ENCODE results near the gene ARHGAP22.

The ARHGAP22 gene

DNA sequence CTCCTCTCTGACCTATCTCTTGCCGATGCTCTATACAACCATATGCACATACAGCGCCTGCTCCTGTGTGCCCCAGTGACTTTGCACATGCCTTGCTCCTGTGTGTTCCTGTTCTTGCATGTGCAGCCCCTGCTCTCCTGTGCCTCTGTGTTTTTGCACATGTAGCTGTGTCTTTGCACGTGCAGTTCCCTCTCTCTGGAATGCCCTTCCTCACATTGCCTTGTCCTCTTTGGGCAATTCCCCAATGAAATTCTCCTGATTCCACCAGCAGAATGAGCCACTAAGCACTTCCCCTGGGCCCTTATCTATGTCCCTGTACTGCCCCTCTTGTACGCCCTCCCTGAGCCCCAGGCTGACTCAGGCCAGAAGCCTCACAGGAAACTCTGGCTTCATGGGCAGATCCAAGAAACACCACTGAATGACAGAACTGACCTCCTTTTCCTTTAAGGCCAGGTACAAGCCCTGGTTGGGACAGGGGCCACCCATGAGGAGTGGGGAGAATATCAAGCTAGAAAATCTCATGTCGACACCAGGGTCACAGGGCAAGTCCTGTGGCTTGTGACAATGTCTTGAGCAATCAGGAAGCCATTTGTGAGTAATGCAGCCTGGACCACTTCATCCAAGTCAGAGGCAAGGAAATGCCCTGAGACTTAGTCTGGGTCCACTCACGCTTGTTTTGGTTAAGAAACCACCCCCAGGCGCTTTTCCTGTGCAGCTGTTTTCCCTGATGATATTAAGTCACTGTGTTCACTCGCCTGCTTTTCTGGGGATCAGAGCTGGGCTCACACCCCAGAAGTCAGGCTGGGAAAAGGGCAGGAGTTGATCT lies 1.9 kb upstream of the ARHGAP22 start:
- DNase-seq, result peak; percentile 55 to 71

DNA sequence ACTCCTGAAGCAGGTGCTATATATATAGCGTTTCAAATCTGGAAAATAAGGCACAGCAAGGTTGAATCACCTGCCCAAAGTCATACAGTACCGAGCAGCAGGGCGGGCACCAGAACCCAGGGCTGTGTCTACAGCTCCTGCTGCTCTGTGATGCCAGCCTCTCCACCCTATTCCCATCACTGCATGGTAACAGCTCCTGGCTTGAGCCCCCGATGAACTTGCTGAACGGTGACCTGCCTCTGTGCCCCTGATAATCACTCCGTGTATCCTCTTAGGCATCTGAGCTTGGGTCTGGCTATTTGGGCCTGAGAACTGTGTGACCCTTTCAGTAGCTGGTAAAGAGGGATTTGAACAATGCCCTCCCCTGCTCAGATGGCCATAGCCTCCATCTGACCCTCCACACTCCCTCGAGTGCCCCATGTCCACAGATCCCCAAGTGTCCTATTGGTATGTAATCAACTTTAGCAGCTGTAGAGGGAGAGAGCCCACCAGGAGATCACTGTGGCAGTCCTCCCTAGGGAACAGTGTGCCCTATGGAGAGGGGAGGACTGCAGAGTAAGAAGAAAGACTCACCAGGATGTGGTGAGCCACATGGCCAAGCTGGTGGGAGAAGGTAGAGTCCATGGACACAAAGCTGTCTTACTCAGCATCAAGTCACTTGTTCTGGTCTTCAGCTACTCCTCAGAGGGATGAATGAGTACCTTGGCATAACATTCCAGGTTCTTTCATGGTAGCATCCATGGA lies 1.1 kb upstream of the ARHGAP22 start:
- DNase-seq, result no peak

DNA sequence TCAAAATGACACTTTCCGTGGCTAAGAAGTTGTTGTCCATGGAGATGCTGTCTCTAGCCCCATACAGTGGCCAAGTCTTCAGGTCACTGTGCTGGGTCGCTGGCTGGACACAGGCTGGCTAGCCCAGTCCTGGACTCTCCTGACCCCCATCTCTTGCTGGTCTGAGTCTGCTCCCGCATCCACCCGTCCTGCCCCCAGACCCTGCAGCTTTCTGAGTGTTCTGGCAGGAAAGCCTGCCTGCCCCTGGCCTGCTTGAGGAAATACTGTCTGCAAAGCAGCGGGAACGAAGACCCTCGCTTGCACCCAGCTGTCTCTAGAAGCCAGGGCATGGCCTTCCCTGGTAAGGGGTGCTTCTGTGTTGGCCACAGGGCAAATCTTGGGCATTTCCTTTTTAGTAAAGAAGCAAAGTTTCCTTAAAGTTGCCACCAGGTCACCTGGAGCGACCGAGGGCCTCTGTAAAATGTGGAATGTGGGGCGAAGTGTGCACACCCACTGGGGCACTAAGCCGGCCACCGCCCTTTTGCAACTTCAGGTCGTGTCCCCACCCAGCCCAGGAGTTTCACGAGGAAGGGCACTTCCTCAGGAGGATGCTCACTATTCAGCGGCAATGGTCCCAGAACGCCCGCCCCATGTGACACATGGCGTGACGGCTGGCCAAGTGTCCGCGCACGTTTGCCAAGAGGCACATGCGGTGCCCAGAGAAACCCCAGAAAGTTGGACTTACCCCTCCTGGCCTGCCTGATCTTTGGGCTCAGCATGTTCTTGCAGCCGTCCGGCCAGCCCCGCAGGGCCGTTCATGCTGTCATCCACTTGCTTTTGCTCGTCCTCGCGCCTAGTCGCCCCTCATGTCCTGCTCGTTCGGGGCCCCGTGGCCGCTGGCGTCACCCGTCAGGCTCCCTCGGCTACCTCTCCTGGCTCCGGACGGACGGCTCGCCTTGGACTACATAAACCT lies 558 bp downstream of the ARHGAP22 start:
- DNase-seq, result no peak

DNA sequence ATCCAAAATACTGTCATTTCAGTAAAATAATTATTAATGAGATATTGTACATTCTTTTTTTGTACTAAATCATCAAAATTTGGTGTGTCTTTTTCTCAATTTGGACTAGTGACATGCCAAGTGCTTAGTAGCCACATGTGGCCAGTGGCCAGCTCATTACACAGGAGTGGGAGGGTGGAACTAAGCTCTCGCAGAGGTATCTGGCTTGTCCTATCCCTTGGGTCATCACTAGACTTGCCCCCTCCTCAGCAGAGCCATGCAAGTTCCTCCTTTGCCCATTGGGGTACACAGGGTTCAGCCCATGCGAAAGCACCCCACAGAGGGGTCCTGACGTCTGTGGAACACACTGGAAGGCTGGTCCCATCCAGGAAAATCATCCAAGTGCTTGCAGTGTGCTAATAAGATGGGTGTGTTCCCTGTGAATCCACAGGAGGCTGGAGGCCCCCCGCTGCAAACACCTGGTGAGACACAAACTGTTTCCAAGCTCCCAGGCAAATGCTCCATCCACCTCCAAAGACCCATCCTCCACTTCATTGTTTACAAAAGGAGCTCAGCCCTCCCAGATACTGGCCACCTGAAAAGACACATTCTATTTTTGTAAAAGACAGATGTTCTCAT lies 1.3 kb downstream of the ARHGAP22 start:
- DNase-seq, result no peak

DNA sequence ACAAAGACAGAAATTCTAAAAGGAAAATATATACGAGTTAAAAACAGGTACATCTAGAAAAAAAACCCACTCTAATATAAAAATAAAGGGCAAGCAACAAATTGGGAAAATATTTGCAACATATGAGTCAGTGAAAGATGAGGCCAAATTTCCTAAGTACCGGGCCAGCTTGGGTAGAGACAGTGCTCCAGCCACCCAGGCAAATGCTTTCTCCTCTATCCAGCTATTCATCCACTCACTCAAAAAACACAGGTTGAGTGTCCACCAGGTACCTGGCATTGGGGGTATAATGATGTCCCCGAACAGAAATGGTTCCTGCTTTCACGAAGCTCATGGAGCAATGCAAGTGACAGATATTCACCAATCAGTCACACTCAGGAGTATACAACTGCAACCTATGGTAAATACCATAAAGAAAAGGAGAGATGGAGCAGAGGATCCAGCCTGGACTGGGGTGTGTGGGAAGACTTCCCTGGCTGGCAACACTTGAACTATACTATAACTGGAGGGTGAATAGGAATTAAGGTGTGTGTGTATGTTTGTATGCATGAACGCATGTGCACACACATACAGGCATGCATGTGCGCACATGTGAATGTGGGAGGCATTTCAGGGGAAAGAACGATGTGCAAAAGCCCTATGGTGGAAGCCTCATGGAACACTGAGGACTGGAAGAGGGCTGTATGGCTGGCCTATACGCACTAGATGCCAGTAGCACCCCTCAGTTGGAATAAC lies 2.3 kb downstream of the ARHGAP22 start:
- DNase-seq, result no peak

DNA sequence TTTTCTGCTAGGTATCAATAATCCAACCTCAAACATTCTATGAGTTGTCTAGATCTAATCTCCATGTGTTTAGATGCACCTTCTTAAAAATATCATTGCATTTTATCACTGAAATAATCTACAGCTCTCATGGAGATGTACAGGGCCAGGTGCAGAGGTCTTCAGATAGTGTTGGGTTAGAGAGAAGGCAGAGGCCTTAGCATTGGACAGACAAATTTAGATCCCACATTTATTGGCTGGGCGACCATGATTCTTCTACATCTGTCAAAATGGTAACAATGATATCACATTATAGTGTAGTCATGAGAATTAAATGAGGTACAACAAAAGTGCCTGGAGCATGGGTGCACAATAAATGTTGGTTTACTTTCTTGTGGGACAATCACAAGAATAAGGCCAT lies 3.1 kb downstream of the ARHGAP22 start:
- DNase-seq, result no peak

DNA sequence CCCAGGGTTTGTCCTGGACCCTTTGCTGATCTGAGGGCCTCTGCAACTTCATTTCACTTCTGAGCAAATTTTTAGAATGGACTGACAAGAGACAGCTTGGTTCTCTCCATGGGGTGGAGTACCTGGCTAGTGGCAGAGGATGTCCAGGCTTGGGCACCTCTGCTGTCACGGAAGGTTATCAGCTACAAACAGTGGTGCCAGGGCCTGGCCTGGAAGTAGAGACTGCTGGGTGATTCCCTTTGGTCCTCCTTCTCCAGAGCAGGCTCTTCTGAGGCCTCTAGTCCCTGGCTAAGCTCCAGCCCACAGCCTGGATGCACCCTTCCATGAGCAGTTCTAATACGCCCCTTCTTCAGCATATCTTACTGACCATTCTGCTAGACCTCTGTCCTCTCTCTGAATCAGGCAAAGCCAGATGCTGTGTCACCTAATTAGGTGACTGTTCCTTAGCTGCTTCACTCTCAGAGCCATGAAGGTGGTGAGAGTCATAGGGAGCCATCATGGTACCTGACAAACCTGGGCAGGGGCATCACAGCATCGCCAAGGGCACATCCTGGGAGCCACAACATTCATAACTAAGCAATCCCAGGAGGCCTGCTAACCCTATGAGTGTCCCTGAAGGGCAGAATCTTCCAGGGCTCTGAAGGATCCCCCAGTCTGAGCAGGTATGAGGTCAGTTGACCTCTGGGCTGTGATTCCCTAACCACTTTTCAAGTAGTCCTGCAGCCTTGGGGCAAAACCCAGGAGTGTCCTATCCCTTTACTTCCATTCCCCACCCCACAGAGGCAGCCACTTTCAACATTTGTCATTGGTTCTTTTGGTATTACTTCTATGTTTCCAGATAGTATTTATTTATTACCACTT lies 4.0 kb downstream of the ARHGAP22 start:
- no peak for DNase-seq

DNA sequence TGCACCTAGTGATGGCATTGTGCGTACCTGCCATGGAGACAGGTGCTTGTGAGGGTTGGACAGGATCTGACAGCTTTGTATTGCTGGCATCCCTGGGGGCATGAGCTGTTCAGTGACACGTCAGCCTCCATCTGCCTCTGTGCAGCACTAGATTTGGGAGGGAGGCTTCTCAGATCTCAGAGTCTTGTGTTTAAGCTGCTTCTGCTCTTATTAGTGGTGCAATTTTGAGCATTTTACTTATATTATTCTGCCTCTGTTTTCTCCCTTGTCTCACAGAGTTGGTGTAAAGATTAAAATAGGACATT lies 5.1 kb downstream of the ARHGAP22 start:
- DNase-seq, result no peak

DNA sequence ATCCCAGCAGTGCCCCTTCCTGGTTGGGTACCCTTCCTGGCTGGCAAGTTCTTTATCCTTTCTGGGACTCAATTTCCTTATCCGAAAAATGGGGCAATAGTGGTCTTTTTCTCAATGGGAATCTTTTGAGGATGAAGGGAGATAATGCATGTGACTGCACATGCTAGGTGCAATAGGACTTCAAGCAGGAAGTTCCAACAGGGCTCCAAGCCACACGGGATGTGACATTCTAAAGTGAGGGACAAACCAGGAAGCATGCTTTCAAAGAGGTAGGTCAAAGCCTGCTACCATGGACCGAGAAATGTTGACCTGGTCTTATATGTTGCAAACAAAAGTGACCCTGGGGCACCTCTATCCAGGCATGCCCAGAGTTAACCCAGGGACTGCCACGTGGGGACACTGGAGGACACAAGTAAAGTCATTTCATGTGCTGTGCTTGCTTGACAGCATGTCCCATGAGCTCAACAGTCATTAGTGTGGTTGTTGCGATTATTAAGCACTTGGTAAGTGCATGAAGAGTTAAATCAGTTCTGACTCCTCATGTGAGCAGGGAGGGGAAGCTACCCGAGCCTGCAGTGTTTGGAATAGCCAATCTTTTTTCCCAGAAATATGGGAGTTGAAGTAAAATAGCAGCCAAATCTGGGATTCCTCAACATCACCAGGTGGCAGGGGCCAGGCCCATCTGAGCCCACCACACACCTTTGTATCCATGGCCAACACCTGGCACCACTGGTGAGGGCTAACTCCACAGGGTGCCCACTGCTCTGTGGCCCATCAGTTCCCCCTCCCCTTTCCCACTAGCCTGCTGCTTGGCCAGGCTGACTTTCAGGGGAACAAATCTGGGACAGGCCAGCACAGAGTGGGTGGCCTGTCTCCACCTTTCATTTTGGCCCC lies 5.7 kb downstream of the ARHGAP22 start:
- DNase-seq, result no peak

DNA sequence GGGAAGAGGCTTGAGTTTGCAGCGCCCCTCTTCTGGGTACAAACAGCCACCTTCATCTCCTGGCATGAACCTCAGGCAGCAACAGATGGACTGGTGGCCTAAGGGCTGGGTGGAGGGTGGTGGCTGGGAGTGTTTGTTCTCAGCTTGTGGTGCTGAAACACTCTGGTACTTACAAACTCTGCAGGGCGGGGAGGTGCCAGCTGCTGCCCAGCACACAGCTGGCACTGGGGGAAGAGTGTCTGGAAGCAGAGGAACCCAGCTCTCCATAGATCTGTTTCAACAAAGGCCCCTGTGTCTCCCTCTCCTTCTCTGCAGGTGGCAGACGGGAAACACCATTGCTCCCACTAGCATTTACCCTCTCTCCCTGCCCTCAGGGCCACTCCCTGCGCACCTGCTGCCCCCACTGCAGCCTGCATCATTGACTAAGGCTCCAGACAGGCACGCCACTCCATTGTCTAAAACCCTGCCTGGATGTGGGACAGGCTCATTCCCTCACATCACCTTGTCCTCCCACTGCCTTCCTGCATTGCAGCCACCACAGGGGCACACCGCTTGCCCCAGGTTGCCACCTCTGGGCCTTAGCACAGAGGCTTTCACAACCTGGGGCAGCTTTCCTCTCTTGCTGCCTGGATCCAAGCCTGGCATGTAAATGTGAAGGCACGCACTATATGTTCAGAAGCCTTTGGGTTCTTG lies 6.5 kb downstream of the ARHGAP22 start:
- DNase-seq, result no peak

DNA sequence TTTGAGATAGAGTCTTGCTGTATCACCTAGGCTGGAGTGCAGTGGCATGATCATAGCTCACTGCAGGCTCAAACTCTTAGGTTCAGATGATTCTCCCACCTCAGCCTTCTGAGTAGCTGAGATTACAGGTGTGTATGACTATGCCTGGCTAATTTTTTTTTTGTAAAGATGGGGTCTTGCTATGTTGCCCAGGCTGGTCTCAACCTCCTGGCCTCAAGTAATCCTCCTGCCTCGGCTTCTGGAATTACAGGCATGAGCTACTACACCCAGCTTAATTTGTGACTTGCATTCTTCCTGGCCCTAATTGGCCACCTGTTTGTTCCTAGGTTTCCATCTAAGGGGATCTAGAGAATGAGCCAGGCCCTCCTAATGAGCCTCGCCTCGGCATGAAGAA lies 9.3 kb downstream of the ARHGAP22 start:
- no peak for DNase-seq

DNA sequence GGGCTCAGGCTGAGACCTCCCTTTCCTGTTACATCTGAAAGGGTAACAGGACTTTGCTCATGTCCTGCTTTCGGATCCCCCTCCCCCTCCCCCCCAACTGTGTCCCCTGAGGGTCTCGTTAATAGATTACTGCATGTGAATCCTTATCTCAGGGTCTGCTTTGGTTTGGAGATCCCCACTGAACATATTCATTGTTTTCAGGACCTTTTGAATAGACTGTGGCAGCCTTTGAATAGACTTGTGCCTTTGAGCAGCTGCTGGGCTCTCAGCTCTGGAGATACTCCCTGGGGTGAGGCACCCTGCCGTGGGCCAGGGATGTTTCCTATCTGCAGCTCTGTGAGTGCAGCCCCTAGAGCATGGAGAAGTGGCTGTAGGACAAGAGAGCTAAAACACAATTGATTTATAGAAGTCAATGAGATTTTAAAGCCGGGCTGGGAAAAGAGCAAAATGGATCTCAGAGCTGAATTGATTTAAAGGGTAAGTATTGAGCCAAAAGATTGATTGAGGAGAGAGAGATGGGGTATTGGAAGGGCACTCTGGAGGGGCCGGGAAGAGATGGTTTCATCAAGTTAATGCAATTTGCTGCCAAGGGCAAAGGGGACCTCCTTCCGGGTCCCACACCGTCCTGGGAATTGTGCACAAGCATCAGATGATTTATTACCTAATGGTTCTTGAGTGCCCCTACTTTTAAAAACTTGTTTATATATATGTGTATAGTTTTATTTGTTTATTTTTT lies 9.9 kb downstream of the ARHGAP22 start:
- DNase-seq, result no peak

DNA sequence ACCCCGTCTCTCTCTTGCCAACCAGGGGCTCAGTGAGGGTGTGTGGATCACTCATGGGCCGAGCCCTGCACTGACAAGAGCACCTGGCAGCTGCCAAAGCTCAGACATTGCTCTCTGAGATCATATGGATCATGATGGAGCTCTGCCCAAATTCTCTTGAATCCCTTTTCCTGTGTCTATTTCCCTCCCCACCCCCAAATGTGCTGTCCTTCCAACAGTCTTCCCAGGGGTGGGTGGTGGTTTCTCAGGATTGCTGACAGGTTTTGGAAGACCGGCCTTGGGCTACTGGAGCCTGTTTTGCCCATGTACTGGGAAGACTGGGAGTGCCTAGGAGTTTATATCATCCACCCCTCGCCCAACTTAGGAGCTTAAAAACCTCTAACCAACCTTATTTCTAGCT lies 10.5 kb downstream of the ARHGAP22 start:
- no peak for DNase-seq

DNA sequence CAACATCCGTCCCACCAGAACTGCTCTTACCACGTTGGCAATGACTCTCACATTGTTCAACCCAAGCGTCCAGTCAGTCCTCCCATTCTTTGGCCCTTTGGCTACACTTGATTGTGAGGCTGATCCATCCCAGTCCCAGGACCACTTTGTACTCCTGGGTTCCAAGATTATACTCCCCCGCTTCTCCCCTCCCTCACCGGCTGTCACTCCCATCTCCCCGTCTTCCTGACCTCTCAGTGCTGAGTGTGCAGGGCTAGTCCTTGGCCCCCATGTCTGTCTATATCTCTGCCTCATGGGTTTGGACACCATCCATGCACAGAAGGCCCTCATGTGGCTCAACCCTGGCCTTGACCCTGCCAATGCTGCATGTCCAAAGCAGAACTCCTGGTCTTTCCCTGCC lies 12.5 kb downstream of the ARHGAP22 start:
- no peak for DNase-seq

DNA sequence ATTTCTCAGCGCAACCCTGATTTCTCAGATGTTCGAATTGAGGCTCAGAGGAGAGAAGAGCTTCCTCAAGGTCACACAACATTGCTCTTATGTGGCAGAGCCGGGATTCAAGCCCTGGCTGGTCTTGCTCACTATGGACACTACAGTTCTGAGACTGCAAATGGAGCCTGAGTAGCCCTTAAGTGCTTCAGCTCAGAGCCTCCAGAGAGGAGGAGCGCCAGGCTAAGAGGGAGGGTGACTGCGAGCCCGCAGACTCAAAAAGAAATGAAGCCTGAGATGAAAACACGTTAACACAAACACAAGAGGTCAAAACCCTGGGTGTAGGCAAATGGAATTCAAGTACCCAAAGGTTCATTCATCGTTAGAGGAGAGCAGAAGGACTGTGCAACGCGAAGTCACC lies 13.9 kb downstream of the ARHGAP22 start:
- DNase-seq, result no peak

DNA sequence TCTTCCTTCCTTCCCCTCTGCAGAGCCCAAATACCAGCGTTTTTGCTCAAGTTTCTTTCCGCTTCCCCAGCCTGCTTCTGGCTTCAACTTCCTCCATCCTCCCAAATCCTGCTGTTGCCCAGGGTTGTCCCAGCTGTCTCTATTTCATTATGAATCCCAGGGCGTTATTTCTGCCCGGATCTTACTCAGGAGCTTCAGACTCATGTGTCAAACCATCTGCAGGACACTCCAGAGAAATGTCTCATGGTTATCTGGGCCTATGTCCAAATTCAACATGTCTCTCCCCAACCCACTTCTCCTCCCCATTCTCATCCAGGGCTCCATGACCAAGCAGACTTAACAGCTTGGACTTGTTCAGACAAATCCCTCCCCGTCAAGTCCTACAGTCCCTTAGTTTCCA lies 15.6 kb downstream of the ARHGAP22 start:
- DNase-seq, result no peak

DNA sequence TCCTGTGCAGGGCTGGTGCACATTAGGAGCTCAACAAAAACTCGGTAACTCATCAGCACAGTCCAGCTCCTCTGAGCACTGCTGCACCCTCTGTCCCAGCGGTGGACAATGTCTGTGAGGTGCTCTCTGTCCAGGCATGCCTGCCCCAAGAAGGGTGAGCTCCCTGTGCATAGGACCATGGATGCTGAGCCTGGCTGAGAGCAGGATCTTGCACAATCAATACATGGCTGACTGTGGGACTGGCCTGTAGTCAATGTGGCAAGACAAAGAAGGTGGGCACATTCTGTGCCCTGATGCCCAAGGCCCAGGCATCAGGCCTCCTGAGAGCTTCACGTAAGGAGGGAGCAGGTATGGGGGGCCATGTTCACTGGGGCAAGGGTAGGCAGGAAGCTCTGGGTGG lies 17.1 kb downstream of the ARHGAP22 start:
- no peak for DNase-seq

DNA sequence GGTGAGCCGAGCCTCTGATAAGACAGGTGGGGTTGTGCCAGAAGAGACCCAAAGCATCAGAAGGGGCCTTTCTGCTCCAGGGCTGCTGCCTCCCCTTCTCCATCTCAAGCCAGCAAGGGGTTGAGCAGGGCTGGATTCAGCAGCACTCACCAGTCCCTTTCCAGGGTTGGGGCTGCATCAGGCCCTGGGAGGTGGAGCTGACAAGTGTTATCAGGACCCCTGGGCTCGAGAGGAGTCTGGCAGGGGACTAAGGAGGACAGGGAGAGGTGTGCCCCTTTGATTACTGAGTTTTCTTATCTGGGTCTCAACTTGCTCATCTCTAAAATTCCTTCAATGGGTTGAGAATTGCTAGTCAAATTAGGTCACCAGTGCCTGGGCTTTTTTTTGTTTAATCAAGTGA lies 17.8 kb downstream of the ARHGAP22 start:
- DNase-seq, result no peak

DNA sequence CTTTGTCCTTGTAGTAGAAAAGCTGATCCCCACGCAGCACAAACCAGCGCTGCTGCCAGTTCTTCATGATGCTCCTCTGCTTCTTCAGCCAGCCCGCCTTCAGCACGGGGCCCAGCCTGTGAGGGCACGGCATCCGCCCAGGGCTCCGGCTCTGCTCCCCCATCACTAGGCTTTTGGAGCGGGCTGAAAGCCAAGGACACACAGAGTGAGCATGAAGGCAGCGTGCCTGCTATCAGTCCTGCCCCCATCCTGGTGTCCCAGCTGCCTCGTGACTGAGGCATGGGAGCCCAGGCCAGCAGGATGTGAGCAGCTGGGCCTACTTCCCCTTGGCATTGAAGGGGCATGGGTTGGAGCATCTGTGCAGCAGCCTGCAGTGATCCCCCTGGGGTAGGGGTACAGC lies 21.9 kb downstream of the ARHGAP22 start:
- no peak for DNase-seq

All from Kasumi-1 (cell line).